ENCODE data around the gene ZFYVE21.

The ZFYVE21 gene

GRCh38 chr14:103737432-103738045, 21.9 kb downstream of the ZFYVE21 start:
- Histone ChIP-seq H3K27me3 (replicated peaks; ENCODE audit: control insufficient read depth, insufficient read depth, low read length) (no peaks in the 10 kb centered on the region), H3K36me3 (ENCODE audit: control insufficient read depth, insufficient read depth, low read length) (peaks cover 14% of the 10 kb centered on the region), H3K4me3 (replicated peaks; ENCODE audit: low read depth, low read length) (no peak overlapping the region)
- no peak for DNase-seq (ENCODE audit: extremely low read depth, insufficient read length)
- TF ChIP-seq CTCF (IDR thresholded peaks at IDR 0.05; ENCODE audit: insufficient read depth, low read length, poor library complexity, severe bottlenecking): no peak

- H3K36me3 ChIP-seq (ENCODE audit: control insufficient read depth, insufficient read depth, low read length): peaks cover 11% of the 10 kb centered on the region
- H3K27me3 ChIP-seq (replicated peaks; ENCODE audit: control insufficient read depth, insufficient read depth, low read length): no peaks in the 10 kb centered on the region
- DNase-seq (ENCODE audit: extremely low read depth, insufficient read length): no peak
- no peak overlapping the region for H3K4me3 ChIP-seq (replicated peaks; ENCODE audit: low read depth, low read length)
- no peak for TF ChIP-seq CTCF (IDR thresholded peaks at IDR 0.05; ENCODE audit: insufficient read depth, low read length, poor library complexity, severe bottlenecking)
Measured at GRCh38 chr14:103738166-103738565, 22.6 kb downstream of the ZFYVE21 start.

GRCh38 chr14:103738701-103739451, 23.3 kb downstream of the ZFYVE21 start:
- H3K4me3 ChIP-seq (replicated peaks; ENCODE audit: low read depth, low read length): no peak overlapping the region
- no peak for TF ChIP-seq CTCF (IDR thresholded peaks at IDR 0.05; ENCODE audit: insufficient read depth, low read length, poor library complexity, severe bottlenecking)
- DNase-seq (ENCODE audit: extremely low read depth, insufficient read length): no peak
- H3K36me3 ChIP-seq (ENCODE audit: control insufficient read depth, insufficient read depth, low read length): peaks cover 11% of the 10 kb centered on the region
- no peaks in the 10 kb centered on the region for H3K27me3 ChIP-seq (replicated peaks; ENCODE audit: control insufficient read depth, insufficient read depth, low read length)

- H3K4me3 ChIP-seq (replicated peaks; ENCODE audit: low read depth, low read length): no peak overlapping the region
Measured at GRCh38 chr14:103739466-103739792, 23.8 kb downstream of the ZFYVE21 start.

GRCh38 chr14:103739793-103740501, 24.3 kb downstream of the ZFYVE21 start:
- no peaks in the 10 kb centered on the region for H3K27me3 ChIP-seq (replicated peaks; ENCODE audit: control insufficient read depth, insufficient read depth, low read length)
- no peak for TF ChIP-seq CTCF (IDR thresholded peaks at IDR 0.05; ENCODE audit: insufficient read depth, low read length, poor library complexity, severe bottlenecking)
- peaks cover 8% of the 10 kb centered on the region for H3K36me3 ChIP-seq (ENCODE audit: control insufficient read depth, insufficient read depth, low read length)
- no peak for DNase-seq (ENCODE audit: extremely low read depth, insufficient read length)
- H3K4me3 ChIP-seq (replicated peaks; ENCODE audit: low read depth, low read length): no peak overlapping the region

More at GRCh38 chr14:103739466-103739792, 23.8 kb downstream of the ZFYVE21 start:
- no peak for DNase-seq (ENCODE audit: extremely low read depth, insufficient read length)
- peaks cover 10% of the 10 kb centered on the region for H3K36me3 ChIP-seq (ENCODE audit: control insufficient read depth, insufficient read depth, low read length)
- no peaks in the 10 kb centered on the region for H3K27me3 ChIP-seq (replicated peaks; ENCODE audit: control insufficient read depth, insufficient read depth, low read length)
- no peak for TF ChIP-seq CTCF (IDR thresholded peaks at IDR 0.05; ENCODE audit: insufficient read depth, low read length, poor library complexity, severe bottlenecking)
